ENCODE measurements around the gene B3GNT8.
"Not testable (repeated sequence)": the region's sequence is repeated elsewhere in the genome, so short reads cannot be mapped to it uniquely, and the experiment has no call there.

Gene B3GNT8

GRCh38 chr19:41413947-41414346 is 13.2 kb downstream of the B3GNT8 start:
- no peak for DNase-seq

- DNase-seq, result no peak
Measured at GRCh38 chr19:41412953-41413352, 14.2 kb downstream of the B3GNT8 start.

- no peak for DNase-seq
Measured at GRCh38 chr19:41411968-41412265, 15.3 kb downstream of the B3GNT8 start.

- no peak for DNase-seq
Measured at GRCh38 chr19:41411100-41411967, 15.8 kb downstream of the B3GNT8 start.

- DNase-seq, result no peak
Measured at GRCh38 chr19:41410336-41411054, 16.7 kb downstream of the B3GNT8 start.

DNA sequence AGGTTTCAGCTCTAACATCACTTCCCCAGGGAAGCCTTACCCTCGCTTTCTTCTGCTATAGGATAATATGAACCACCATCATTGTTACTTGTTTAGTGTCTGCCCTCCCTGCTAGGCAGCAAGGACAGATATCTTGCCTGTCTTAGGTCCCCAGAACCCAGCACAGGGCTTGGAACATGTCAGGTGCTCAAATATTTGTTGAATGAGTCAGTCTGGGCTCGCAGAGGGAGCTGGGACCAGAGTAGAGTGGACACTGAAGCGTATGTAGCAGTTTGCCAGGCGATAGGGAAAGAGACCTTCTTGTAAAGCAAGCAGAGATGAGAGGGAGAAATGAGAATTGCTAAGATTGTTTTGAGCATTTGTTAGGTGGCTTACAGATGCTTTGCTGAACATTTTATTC is 17.9 kb downstream of the B3GNT8 start:
- no peak for DNase-seq

DNA sequence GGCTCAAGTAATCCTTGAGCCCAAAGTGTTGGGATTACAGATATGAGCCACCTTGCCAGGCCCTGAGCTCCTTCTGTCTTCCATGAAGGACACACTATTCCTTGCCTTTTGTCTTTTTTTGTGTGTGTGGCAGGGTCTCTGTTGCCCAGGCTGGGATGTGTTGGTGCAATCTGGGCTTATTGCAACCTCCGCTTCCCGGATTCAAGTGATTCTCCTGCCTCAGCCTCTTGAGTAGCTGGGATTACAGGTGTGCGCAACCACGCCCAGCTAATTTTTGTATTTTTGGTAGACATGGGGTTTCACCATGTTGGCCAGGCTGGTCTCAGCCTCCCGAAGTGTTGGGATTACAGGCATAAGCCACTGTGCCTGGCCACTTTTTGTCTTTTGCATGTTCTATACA is 18.3 kb downstream of the B3GNT8 start:
- not testable (repeated sequence) for DNase-seq

DNA sequence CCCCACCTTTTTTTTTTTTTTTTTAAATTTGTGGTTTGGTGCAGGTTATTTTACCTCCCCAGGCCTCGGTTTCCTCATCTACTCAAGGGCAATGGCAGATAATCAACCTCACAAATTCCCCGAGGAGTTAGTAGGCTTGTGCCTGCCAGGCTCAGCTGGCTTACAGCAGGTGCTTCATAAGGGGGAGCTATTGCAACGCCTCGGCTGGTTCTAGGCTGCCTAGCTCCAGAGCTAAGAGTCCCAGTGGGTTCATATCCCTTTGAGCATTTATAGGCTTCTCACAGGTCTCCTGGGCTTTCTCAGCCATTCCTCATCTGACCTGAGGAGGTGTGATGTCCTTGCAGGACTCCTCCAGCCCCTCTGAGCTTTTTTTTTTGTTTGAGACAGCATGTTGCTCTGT is 18.9 kb downstream of the B3GNT8 start:
- DNase-seq, result no peak

- no peak for DNase-seq
Measured at GRCh38 chr19:41407271-41407670, 19.9 kb downstream of the B3GNT8 start.

- no peak for DNase-seq
Measured at GRCh38 chr19:41405776-41406175, 21.4 kb downstream of the B3GNT8 start.

DNA sequence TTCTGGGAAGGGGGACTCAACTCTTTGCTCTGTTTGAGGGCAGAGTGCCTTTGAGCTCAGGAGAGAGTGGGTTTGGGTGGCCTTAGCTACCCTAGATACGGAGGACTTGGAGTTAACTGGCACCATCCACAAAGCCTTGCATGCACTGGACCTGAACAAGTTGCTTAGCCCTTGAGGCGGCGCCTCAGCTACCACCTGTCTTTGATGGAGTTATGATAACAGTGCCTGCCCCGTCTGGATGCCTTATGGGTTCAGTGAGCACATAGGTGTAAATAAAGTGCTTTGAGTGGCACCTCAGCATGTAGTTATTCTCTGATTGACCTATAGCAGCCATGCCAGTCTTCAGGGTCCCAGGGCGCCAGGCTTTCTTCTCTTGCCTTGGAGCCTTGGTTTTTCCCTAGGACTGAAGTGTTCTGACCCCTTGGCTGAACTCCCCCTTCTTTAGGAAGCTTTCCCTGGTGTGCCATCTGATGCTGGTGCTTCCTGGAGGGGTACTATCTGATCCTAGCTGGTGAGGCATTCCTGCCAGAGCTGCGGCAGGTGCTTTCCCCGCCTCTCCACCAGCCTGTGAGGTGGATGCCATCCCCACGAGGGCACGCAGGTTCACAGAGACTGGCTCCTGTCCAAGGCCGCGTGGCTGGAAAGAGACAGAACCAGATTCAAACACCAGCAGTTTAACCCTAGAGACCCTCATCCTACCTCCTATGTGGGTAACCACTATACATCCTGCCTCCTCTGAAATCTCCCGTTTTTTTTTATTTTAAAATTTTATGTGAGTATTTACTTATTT is 23.8 kb downstream of the B3GNT8 start:
- no peak for DNase-seq

- no peak for DNase-seq
Measured at GRCh38 chr19:41402010-41402409, 25.2 kb downstream of the B3GNT8 start.

GRCh38 chr19:41401483-41401882 is 25.7 kb downstream of the B3GNT8 start:
- DNase-seq, result no peak

- DNase-seq, result no peak
Measured at GRCh38 chr19:41399525-41399924, 27.6 kb downstream of the B3GNT8 start.

DNA sequence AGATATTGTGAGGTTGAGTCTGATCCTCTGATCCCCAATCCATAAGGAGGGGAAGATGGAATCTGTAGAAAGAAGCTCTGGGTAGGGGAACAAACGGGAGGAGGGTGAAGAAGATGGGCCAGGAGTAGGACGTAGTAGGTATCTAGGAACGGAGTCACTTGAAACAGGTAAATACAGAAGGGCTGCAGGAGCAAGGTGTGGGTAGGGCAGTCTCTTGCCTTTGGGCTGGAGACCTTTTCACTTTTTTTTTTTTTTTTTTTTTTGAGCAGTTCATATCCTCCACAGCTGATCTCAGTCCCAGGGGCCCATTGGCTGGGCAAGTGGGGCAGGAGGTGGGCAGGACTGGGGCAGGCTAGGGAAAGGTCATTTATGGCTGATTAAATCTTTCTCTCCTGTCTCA is 28.1 kb downstream of the B3GNT8 start:
- DNase-seq, result no peak

DNA sequence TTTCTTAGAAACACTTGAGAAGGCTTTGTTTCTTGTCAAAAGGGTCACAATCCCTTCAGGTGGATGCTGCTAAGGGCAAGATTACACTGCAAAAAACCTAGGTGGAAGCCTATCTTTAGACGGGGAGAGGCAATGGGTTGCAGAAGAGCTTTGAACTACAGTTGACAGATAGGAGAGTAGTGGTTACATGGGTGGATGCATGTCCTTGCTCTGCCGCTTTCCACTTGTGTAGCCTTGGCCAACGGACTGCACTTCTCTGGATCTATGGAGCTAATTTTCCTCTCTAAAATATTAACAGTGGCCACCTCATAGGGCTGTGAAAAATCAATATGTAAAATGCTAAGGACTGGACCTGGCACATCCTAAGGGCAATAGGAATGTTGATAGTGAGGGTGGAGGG is 28.6 kb downstream of the B3GNT8 start:
- no peak for DNase-seq

DNA sequence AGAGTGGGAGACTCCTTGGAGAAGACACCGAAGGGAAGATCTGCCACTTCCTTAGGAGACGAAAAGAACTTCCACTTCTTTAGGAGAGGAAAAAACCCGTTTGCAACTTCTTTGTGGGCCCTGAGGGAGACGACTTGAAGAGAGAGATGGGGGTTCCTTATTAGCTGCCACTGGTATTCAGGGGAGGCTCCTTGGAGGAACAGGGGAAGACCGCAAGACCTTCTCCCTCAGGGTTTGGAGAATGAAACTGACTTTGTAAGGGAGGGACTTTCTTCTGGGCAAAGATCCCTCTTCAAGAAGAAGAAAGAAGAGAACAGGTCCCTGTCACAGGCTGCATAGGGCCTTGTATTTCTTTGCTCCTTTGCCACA is 29.1 kb downstream of the B3GNT8 start:
- DNase-seq, result no peak

- peak; percentile 100 for DNase-seq
Measured at GRCh38 chr19:41397086-41398049, 29.8 kb downstream of the B3GNT8 start, which contains the start of the genes BCKDHA and EXOSC5. BCKDHA (plus strand) TSS chr19:41397818; CDS start chr19:41397828, 10 bp downstream. EXOSC5 (minus strand) TSS chr19:41397359; CDS start chr19:41397328, 31 bp downstream.

GRCh38 chr19:41395355-41395754 is 31.8 kb downstream of the B3GNT8 start:
- no peak for DNase-seq

DNA sequence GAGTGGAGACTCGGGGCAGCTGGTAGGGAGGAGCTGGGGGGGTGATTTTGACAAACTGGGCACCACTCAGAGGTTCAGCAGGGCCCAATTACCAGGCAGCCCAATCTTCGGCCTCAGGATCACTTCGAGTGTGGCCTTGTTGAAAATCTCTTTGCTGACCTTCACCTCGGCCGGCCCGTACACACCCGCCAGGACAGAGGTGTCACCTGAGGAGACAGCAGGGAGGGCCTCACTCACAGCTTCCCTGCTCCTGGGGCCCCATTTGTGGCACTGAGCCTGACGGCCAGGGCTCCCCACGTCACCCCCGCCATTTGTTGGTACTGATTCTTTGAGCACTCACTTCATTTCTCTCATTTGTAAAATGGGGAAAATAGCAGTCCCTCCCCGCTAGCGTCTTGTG is 34.4 kb downstream of the B3GNT8 start:
- DNase-seq, result no peak

DNA sequence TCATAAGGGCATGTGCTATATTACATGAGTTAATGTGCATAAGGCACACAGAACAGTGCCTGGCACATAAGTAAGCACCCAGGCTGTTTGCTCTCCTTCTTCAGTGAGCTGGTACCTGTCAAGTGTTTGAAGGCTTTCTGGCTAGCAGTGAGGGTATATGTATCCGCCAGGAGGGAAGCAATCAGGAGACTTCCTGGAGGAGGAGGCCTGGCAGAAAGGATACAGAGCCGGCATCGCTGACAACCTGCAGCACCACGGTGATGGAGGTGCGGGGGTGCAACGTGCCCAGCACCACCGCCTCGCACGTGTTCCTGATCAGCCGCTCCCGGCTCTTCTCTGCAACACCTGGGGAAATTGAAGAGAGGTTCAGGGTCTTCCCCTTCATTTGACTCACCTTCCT is 35.6 kb downstream of the B3GNT8 start:
- no peak for DNase-seq

DNA sequence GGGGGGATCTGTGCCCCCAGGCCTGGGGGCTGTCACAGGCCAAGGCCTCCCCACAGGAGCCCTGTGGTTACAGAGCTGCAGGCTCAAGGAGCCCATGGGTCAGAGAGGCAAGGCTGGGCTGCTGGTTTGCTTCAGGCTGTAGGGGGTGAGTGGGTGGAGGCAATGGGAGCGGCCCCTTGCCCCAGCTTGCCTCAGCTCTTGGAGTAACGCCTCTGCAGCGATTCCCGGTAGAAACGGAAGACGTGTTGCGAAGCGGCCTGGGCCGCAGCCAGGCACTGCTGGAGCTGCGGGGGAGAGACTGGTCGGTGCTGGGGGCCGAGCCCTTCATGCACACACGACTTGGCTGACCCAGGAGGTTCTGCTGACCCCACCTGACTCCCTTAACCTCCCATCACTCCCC is 40.7 kb downstream of the B3GNT8 start:
- no peak for DNase-seq

All from fibroblast of skin of scalp (primary cell).